ENCODE measurements around the gene NMRK1. TPM values are rescaled to one million over a fixed set of nuclear protein-coding genes. Genes with fewer than 3 reads are reported as not detected.

NMRK1 gene
- total and polyA plus RNA-seq, 2 donors (not counting 1 experiment from before 2014, with no cell fraction given), result 10.1 TPM

GRCh38 chr9:75088646-75089372 is 854 bp upstream of the NMRK1 start:
- ATAC-seq (ENCODE audit: low read depth) (peak; percentile 15), DNase-seq (peak; percentile 81)
- Mint-ChIP-seq H3K27me3 (no peaks in the 10 kb centered on the region), H3K9me3 (ENCODE audit: insufficient read depth) (no peaks in the 10 kb centered on the region), H3K4me1 (peaks cover 52% of the 10 kb centered on the region), H3K4me3 (peak overlapping the region; percentile 93), H3K27ac (peak overlapping the region; percentile 91)
- peak overlapping the region; percentile 90 for H3K9ac ChIP-seq (ENCODE audit: low read length)
- POLR2A ChIA-PET, result interaction anchor here (1.4 to 3.3 kb wide), 3 partner anchors 34 to 136 kb away, joined by 13 to 27 read pairs (median 13); partner anchors contain the start of genes C9orf40 and CARNMT1
- intact Hi-C loops (cut with micrococcal nuclease), result loop anchor here (1.0 to 5.0 kb wide), 3 partner anchors 37 to 137 kb away; partner anchors contain the start of genes C9orf40 and CARNMT1
- under 1% methylated on average over 25 of the region's 43 CpGs for WGBS (ENCODE audit: insufficient coverage)
- peaks cover 60% of the 10 kb centered on the region in 2 donors for H3K4me1 ChIP-seq (ENCODE audit: control insufficient read depth in 2 of 2, insufficient read depth in 2 of 2, low read length in 2 of 2)
- CTCF ChIA-PET, result interaction anchor here (0.7 to 6.4 kb wide), 6 partner anchors 35 to 315 kb away, joined by 3 to 45 read pairs (median 12); partner anchors contain the start of genes C9orf40 and CARNMT1
- peaks cover 65% of the 10 kb centered on the region for H3K79me2 ChIP-seq (ENCODE audit: control insufficient read depth, insufficient read depth, low read length)
- H2AFZ ChIP-seq (ENCODE audit: insufficient read depth, low read depth, low read length, poor library complexity, severe bottlenecking), result peak overlapping the region; percentile 98
- H3K4me3 ChIP-seq (ENCODE audit: control extremely low read depth in 1 of 5, extremely low read depth in 1 of 5, insufficient read depth in 1 of 5, low read depth in 2 of 5, low read length in 4 of 5), result peak overlapping the region; percentile 88 to 99 (median 94)
- H3K27ac ChIP-seq (ENCODE audit: low read length in 2 of 2), result peak overlapping the region; percentile 79 to 85
- no peaks in the 10 kb centered on the region for H3K36me3 ChIP-seq (replicated peaks in 1 of 2; ENCODE audit: control extremely low read depth in 1 of 2, control insufficient read depth in 1 of 2, extremely low read depth in 1 of 2, insufficient read depth in 2 of 2, low read length in 1 of 2)
- H3K4me2 ChIP-seq (replicated peaks; ENCODE audit: low read depth, low read length, poor library complexity, severe bottlenecking), result peak overlapping the region; percentile 94
- peaks cover 46% of the 10 kb centered on the region for H4K20me1 ChIP-seq (ENCODE audit: control insufficient read depth, insufficient read depth, low read length, poor library complexity, severe bottlenecking)
- H3K9me3 ChIP-seq (ENCODE audit: control extremely low read depth in 1 of 3, control insufficient read depth in 2 of 3, insufficient read depth in 1 of 3, low read length in 2 of 3), result no peaks in the 10 kb centered on the region
- no peaks in the 10 kb centered on the region for H3K27me3 ChIP-seq (replicated peaks in 1 of 4; ENCODE audit: control extremely low read depth in 1 of 4, control insufficient read depth in 3 of 4, insufficient read depth in 4 of 4, low read length in 3 of 4)
- TF ChIP-seq CTCF (IDR thresholded peaks at IDR 0.05) (no peak), EZH2 (IDR thresholded peaks at IDR 0.05; ENCODE audit: borderline replicate concordance, insufficient read depth, low read depth, low read length, poor library complexity, severe bottlenecking) (no peak)
